ENCODE measurements around the gene MC1R.

- TF ChIP-seq, protein P1, sequence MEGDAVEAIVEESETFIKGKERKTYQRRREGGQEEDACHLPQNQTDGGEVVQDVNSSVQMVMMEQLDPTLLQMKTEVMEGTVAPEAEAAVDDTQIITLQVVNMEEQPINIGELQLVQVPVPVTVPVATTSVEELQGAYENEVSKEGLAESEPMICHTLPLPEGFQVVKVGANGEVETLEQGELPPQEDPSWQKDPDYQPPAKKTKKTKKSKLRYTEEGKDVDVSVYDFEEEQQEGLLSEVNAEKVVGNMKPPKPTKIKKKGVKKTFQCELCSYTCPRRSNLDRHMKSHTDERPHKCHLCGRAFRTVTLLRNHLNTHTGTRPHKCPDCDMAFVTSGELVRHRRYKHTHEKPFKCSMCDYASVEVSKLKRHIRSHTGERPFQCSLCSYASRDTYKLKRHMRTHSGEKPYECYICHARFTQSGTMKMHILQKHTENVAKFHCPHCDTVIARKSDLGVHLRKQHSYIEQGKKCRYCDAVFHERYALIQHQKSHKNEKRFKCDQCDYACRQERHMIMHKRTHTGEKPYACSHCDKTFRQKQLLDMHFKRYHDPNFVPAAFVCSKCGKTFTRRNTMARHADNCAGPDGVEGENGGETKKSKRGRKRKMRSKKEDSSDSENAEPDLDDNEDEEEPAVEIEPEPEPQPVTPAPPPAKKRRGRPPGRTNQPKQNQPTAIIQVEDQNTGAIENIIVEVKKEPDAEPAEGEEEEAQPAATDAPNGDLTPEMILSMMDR (conservative IDR thresholded peaks at IDR 0.05), result no peak
- no peak for TF ChIP-seq EZH2 (IDR thresholded peaks at IDR 0.05; ENCODE audit: low read depth)
Observed at GRCh38 chr16:89962754-89963498, 44.3 kb downstream of the MC1R start.
